Measurements from ENCODE around the gene TCIRG1.

The TCIRG1 gene

GRCh38 chr11:68021167-68021787, 17.5 kb upstream of the TCIRG1 start:
- Histone ChIP-seq H3K27me3 (replicated peaks; ENCODE audit: control insufficient read depth, insufficient read depth, low read length) (no peaks in the 10 kb centered on the region), H3K4me3 (replicated peaks; ENCODE audit: low read depth, low read length) (no peak overlapping the region), H3K36me3 (ENCODE audit: control insufficient read depth, insufficient read depth, low read length) (no peaks in the 10 kb centered on the region)
- no peak for DNase-seq (ENCODE audit: extremely low read depth, insufficient read length)
- TF ChIP-seq, protein P1, sequence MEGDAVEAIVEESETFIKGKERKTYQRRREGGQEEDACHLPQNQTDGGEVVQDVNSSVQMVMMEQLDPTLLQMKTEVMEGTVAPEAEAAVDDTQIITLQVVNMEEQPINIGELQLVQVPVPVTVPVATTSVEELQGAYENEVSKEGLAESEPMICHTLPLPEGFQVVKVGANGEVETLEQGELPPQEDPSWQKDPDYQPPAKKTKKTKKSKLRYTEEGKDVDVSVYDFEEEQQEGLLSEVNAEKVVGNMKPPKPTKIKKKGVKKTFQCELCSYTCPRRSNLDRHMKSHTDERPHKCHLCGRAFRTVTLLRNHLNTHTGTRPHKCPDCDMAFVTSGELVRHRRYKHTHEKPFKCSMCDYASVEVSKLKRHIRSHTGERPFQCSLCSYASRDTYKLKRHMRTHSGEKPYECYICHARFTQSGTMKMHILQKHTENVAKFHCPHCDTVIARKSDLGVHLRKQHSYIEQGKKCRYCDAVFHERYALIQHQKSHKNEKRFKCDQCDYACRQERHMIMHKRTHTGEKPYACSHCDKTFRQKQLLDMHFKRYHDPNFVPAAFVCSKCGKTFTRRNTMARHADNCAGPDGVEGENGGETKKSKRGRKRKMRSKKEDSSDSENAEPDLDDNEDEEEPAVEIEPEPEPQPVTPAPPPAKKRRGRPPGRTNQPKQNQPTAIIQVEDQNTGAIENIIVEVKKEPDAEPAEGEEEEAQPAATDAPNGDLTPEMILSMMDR (IDR thresholded peaks at IDR 0.05; ENCODE audit: insufficient read depth, low read length, poor library complexity, severe bottlenecking): peak; percentile 41

DNA sequence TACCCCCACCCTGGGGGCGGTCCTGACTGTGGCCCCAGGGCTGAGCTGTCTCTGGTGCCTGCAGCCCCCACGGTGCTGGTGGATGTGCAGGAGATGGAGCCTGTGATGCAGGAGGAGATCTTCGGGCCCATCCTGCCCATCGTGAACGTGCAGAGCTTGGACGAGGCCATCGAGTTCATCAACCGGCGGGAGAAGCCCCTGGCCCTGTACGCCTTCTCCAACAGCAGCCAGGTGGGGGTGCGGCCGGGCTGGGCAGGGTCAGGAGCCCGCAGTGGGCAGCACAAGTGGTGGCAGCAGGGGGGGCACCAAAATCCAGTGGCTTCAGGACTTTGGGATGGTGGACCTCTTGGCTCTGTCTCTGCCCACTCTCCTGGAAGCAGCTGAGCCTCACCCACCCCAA, 16.3 kb upstream of the TCIRG1 start:
- TF ChIP-seq, protein P1 (IDR thresholded peaks at IDR 0.05; ENCODE audit: insufficient read depth, low read length, poor library complexity, severe bottlenecking): no peak
- no peaks in the 10 kb centered on the region for H3K27me3 ChIP-seq (replicated peaks; ENCODE audit: control insufficient read depth, insufficient read depth, low read length)
- DNase-seq (ENCODE audit: extremely low read depth, insufficient read length): no peak
- no peak overlapping the region for H3K4me3 ChIP-seq (replicated peaks; ENCODE audit: low read depth, low read length)
- H3K36me3 ChIP-seq (ENCODE audit: control insufficient read depth, insufficient read depth, low read length): no peaks in the 10 kb centered on the region

GRCh38 chr11:68024508-68024907, 14.3 kb upstream of the TCIRG1 start:
- DNase-seq (ENCODE audit: extremely low read depth, insufficient read length): no peak
- no peak overlapping the region for H3K4me3 ChIP-seq (replicated peaks; ENCODE audit: low read depth, low read length)
- TF ChIP-seq, protein P1 (IDR thresholded peaks at IDR 0.05; ENCODE audit: insufficient read depth, low read length, poor library complexity, severe bottlenecking): no peak

GRCh38 chr11:68025047-68025446, 13.8 kb upstream of the TCIRG1 start:
- no peaks in the 10 kb centered on the region for H3K36me3 ChIP-seq (ENCODE audit: control insufficient read depth, insufficient read depth, low read length)
- TF ChIP-seq, protein P1 (IDR thresholded peaks at IDR 0.05; ENCODE audit: insufficient read depth, low read length, poor library complexity, severe bottlenecking): peak; percentile 21
- DNase-seq (ENCODE audit: extremely low read depth, insufficient read length): no peak
- H3K4me3 ChIP-seq (replicated peaks; ENCODE audit: low read depth, low read length): no peak overlapping the region
- no peaks in the 10 kb centered on the region for H3K27me3 ChIP-seq (replicated peaks; ENCODE audit: control insufficient read depth, insufficient read depth, low read length)

More at GRCh38 chr11:68024508-68024907, 14.3 kb upstream of the TCIRG1 start:
- H3K36me3 ChIP-seq (ENCODE audit: control insufficient read depth, insufficient read depth, low read length): no peaks in the 10 kb centered on the region
- H3K27me3 ChIP-seq (replicated peaks; ENCODE audit: control insufficient read depth, insufficient read depth, low read length): no peaks in the 10 kb centered on the region

GRCh38 chr11:68026391-68027105, 12.3 kb upstream of the TCIRG1 start:
- no peak for DNase-seq (ENCODE audit: extremely low read depth, insufficient read length)

More at GRCh38 chr11:68026391-68027105, 12.3 kb upstream of the TCIRG1 start:
- TF ChIP-seq, protein P1 (IDR thresholded peaks at IDR 0.05; ENCODE audit: insufficient read depth, low read length, poor library complexity, severe bottlenecking): no peak
- Histone ChIP-seq H3K4me3 (replicated peaks; ENCODE audit: low read depth, low read length) (no peak overlapping the region), H3K36me3 (ENCODE audit: control insufficient read depth, insufficient read depth, low read length) (no peaks in the 10 kb centered on the region), H3K27me3 (replicated peaks; ENCODE audit: control insufficient read depth, insufficient read depth, low read length) (no peaks in the 10 kb centered on the region)

All from GM06990 (cell line).